ENCODE results near the gene KCNG2.

KCNG2 gene

GRCh38 chr18:79912409-79912991, 114.8 kb downstream of the KCNG2 start:
- peak; percentile 44 to 58 for DNase-seq

GRCh38 chr18:79912994-79913831, 115.5 kb downstream of the KCNG2 start:
- no peak for DNase-seq

- DNase-seq = no peak
Measured at GRCh38 chr18:79914614-79915160, 116.9 kb downstream of the KCNG2 start.

- DNase-seq = no peak
Measured at GRCh38 chr18:79915161-79916127, 117.7 kb downstream of the KCNG2 start.

- no peak for DNase-seq
Measured at GRCh38 chr18:79916128-79916494, 118.4 kb downstream of the KCNG2 start.

- DNase-seq = no peak
Measured at GRCh38 chr18:79916546-79917168, 118.9 kb downstream of the KCNG2 start.

GRCh38 chr18:79917169-79917852, 119.6 kb downstream of the KCNG2 start:
- DNase-seq = peak in 1 of 2 experiments; percentile 4

- peak; percentile 6 to 7 for DNase-seq
Measured at GRCh38 chr18:79917853-79918614, 120.3 kb downstream of the KCNG2 start.

- peak; percentile 8 to 13 for DNase-seq
Measured at GRCh38 chr18:79918615-79919011, 120.9 kb downstream of the KCNG2 start.

- no peak for DNase-seq
Measured at GRCh38 chr18:79919089-79919488, 121.4 kb downstream of the KCNG2 start.

GRCh38 chr18:79921984-79922965, 124.5 kb downstream of the KCNG2 start:
- DNase-seq = peak in 1 of 2 experiments; percentile 9

GRCh38 chr18:79922971-79923411, 125.3 kb downstream of the KCNG2 start:
- DNase-seq = no peak

GRCh38 chr18:79923896-79924585, 126.3 kb downstream of the KCNG2 start:
- DNase-seq = peak in 1 of 2 experiments; percentile 6

- DNase-seq = peak in 1 of 2 experiments; percentile 6
Measured at GRCh38 chr18:79924814-79925731, 127.3 kb downstream of the KCNG2 start.

GRCh38 chr18:79926306-79926705, 128.6 kb downstream of the KCNG2 start:
- peak in 1 of 2 experiments; percentile 7 for DNase-seq

- DNase-seq = peak in 1 of 2 experiments; percentile 6
Measured at GRCh38 chr18:79926715-79927606, 129.2 kb downstream of the KCNG2 start.
